ENCODE results near the gene SENP2.
"Not testable (repeated sequence)": the region's sequence is repeated elsewhere in the genome, so short reads cannot be mapped to it uniquely, and the experiment has no call there.

The SENP2 gene

GRCh38 chr3:185594073-185594472, 8.0 kb downstream of the SENP2 start:
- no peak for FAIRE-seq

GRCh38 chr3:185595526-185595925, 9.4 kb downstream of the SENP2 start:
- FAIRE-seq, result no peak

- FAIRE-seq, result no peak
Observed at GRCh38 chr3:185605566-185605965, 19.5 kb downstream of the SENP2 start.

GRCh38 chr3:185606196-185606595, 20.1 kb downstream of the SENP2 start:
- FAIRE-seq, result no peak

- no peak for FAIRE-seq
Observed at GRCh38 chr3:185613016-185613415, 26.9 kb downstream of the SENP2 start.

GRCh38 chr3:185623939-185624665, 38.0 kb downstream of the SENP2 start:
- FAIRE-seq, result no peak

GRCh38 chr3:185625784-185626183, 39.7 kb downstream of the SENP2 start:
- no peak for FAIRE-seq

- no peak for FAIRE-seq
Observed at GRCh38 chr3:185629554-185630181, 43.6 kb downstream of the SENP2 start.

- FAIRE-seq, result no peak
Observed at GRCh38 chr3:185630182-185630622, 44.1 kb downstream of the SENP2 start.

GRCh38 chr3:185631108-185631507, 45.0 kb downstream of the SENP2 start:
- no peak for FAIRE-seq

GRCh38 chr3:185631508-185632206, 45.6 kb downstream of the SENP2 start:
- FAIRE-seq, result no peak

GRCh38 chr3:185632996-185633395, 46.9 kb downstream of the SENP2 start:
- FAIRE-seq, result no peak

- FAIRE-seq, result no peak
Observed at GRCh38 chr3:185637388-185637787, 51.3 kb downstream of the SENP2 start.

- FAIRE-seq, result not testable (repeated sequence)
Observed at GRCh38 chr3:185638651-185639050, 52.6 kb downstream of the SENP2 start.

- no peak for FAIRE-seq
Observed at GRCh38 chr3:185639632-185640206, 53.6 kb downstream of the SENP2 start.

- no peak for FAIRE-seq
Observed at GRCh38 chr3:185640308-185640707, 54.2 kb downstream of the SENP2 start.

- FAIRE-seq, result not testable (repeated sequence)
Observed at GRCh38 chr3:185645191-185645590, 59.1 kb downstream of the SENP2 start.

GRCh38 chr3:185645596-185646381, 59.7 kb downstream of the SENP2 start:
- FAIRE-seq, result no peak

- FAIRE-seq, result no peak
Observed at GRCh38 chr3:185646382-185647133, 60.5 kb downstream of the SENP2 start.

GRCh38 chr3:185647134-185647879, 61.2 kb downstream of the SENP2 start:
- FAIRE-seq, result no peak

GRCh38 chr3:185647880-185648210, 61.8 kb downstream of the SENP2 start:
- FAIRE-seq, result no peak
